Measurements from ENCODE around the gene AACS.

GRCh38 chr12:125186471-125187147 lies 121.4 kb downstream of the AACS start:
- TF ChIP-seq CTCF (IDR thresholded peaks at IDR 0.05) (no peak), POLR2A (IDR thresholded peaks at IDR 0.05) (no peak)

All from body of pancreas (tissue), 4 donors.